Activated gamma-delta T cell treated with anti-CD3 and anti-CD28 coated beads, Interleukin-2, amount 50 U/mL, for 16 hours (primary cell): ENCODE measurements around the gene IL7R.
"Not testable (repeated sequence)": the region's sequence is repeated elsewhere in the genome, so short reads cannot be mapped to it uniquely, and the experiment has no call there.

ENCODE experiments used
- DNase-seq: peaks from one replicate; pipeline ENCODE4 v3.0.0-alpha.2; 2020; ENCODE audit warnings: low read depth

The IL7R gene

GRCh38 chr5:35838370-35839042 is 18.2 kb upstream of the IL7R start:
- DNase-seq = no peak

- no peak for DNase-seq
These were observed 13.8 kb upstream of the IL7R start for GRCh38 chr5:35842856-35843255.

GRCh38 chr5:35845508-35845907 is 11.2 kb upstream of the IL7R start:
- DNase-seq = not testable (repeated sequence)

- DNase-seq = no peak
These were observed 9.2 kb upstream of the IL7R start for GRCh38 chr5:35847491-35847890.

- DNase-seq = no peak
These were observed 8.7 kb upstream of the IL7R start for GRCh38 chr5:35847961-35848360.

GRCh38 chr5:35849860-35850259 is 6.8 kb upstream of the IL7R start:
- no peak for DNase-seq

- no peak for DNase-seq
These were observed 5.6 kb upstream of the IL7R start for GRCh38 chr5:35850967-35851680.

GRCh38 chr5:35852084-35852734 is 4.5 kb upstream of the IL7R start:
- peak; percentile 19 for DNase-seq

GRCh38 chr5:35852773-35853172 is 3.9 kb upstream of the IL7R start:
- DNase-seq = no peak

- peak; percentile 50 for DNase-seq
These were observed 3.1 kb upstream of the IL7R start for GRCh38 chr5:35853631-35854030.

- peak; percentile 65 for DNase-seq
These were observed 2.4 kb upstream of the IL7R start for GRCh38 chr5:35854248-35854647.

GRCh38 chr5:35855187-35855586 is 1.5 kb upstream of the IL7R start:
- DNase-seq = no peak

GRCh38 chr5:35856186-35856764 is 416 bp upstream of the IL7R start:
- not testable (repeated sequence) for DNase-seq

- DNase-seq = no peak
These were observed 1.0 kb downstream of the IL7R start for GRCh38 chr5:35857606-35858205.

- DNase-seq = no peak
These were observed 2.5 kb downstream of the IL7R start for GRCh38 chr5:35859101-35859661.

- no peak for DNase-seq
These were observed 4.0 kb downstream of the IL7R start for GRCh38 chr5:35860686-35861085.

- DNase-seq = no peak
These were observed 5.0 kb downstream of the IL7R start for GRCh38 chr5:35861718-35862117.

- DNase-seq = no peak
These were observed 5.4 kb downstream of the IL7R start for GRCh38 chr5:35862126-35862525.

GRCh38 chr5:35863159-35863558 is 6.5 kb downstream of the IL7R start:
- no peak for DNase-seq

- no peak for DNase-seq
These were observed 11.3 kb downstream of the IL7R start for GRCh38 chr5:35867998-35868397.

- no peak for DNase-seq
These were observed 13.1 kb downstream of the IL7R start for GRCh38 chr5:35869685-35870277.

- no peak for DNase-seq
These were observed 13.9 kb downstream of the IL7R start for GRCh38 chr5:35870605-35871004.
